NB4 (cell line): ENCODE measurements around the gene ROPN1L.

Experiments
- DNase-seq: peaks from one replicate; pipeline ENCODE4 v3.0.0; 2010; ENCODE audit warnings: low read depth
- H3K4me3 ChIP-seq: one replicate; pipeline ENCODE4 v1.5.1; 2011; ENCODE audit warnings: mild to moderate bottlenecking, low read depth, low read length, moderate library complexity
- MYC ChIP-seq: IDR thresholded peaks from 2 replicates; pipeline ENCODE4 v1.6.1; 2011; ENCODE audit warnings: low read depth, low read length
- POLR2A ChIP-seq: IDR thresholded peaks from 2 replicates; pipeline ENCODE4 v1.6.1; 2011; ENCODE audit warnings: mild to moderate bottlenecking; ENCODE audit not compliant: insufficient read length; ENCODE audit errors: extremely low read depth
- TF ChIP-seq, protein P1 (sequence below): IDR thresholded peaks from 2 replicates; pipeline ENCODE4 v1.6.1; 2011; ENCODE audit warnings: low read depth, low read length
- TF ChIP-seq, protein P2 (sequence below): IDR thresholded peaks from one replicate; pipeline ENCODE4 v1.5.1; 2012; ENCODE audit warnings: low read depth, low read length

Gene ROPN1L

GRCh38 chr5:10421896-10422691 lies 19.6 kb upstream of the ROPN1L start:
- peak; percentile 92 for DNase-seq
- TF ChIP-seq, protein P1, sequence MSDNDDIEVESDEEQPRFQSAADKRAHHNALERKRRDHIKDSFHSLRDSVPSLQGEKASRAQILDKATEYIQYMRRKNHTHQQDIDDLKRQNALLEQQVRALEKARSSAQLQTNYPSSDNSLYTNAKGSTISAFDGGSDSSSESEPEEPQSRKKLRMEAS: peak; percentile 98
- peak; percentile 96 for TF ChIP-seq MYC
- no peak for TF ChIP-seq POLR2A
- peak overlapping the region; percentile 32 for H3K4me3 ChIP-seq

DNA sequence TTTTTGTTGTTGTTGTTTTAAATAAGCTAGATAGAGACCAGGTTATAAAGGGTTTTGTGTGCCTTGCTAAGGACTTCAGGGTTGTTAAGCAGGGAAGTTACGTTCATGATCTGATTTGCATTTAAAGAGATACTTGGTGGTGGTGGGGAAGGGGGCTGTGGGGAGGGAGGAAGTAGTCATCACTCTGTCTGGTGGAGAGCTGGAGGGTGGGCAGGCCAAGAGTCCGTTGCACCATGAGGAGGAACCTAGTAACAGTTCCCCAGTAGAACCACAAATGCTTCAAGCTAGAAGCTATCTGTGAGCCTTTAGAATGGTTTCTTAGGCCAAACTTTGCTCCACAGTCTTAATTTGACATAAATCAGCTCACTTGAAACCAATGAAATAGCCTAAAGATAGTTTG lies 18.7 kb upstream of the ROPN1L start:
- no peak overlapping the region for H3K4me3 ChIP-seq
- DNase-seq: peak; percentile 92
- TF ChIP-seq MYC: peak; percentile 53
- TF ChIP-seq POLR2A: no peak
- TF ChIP-seq, protein P2, sequence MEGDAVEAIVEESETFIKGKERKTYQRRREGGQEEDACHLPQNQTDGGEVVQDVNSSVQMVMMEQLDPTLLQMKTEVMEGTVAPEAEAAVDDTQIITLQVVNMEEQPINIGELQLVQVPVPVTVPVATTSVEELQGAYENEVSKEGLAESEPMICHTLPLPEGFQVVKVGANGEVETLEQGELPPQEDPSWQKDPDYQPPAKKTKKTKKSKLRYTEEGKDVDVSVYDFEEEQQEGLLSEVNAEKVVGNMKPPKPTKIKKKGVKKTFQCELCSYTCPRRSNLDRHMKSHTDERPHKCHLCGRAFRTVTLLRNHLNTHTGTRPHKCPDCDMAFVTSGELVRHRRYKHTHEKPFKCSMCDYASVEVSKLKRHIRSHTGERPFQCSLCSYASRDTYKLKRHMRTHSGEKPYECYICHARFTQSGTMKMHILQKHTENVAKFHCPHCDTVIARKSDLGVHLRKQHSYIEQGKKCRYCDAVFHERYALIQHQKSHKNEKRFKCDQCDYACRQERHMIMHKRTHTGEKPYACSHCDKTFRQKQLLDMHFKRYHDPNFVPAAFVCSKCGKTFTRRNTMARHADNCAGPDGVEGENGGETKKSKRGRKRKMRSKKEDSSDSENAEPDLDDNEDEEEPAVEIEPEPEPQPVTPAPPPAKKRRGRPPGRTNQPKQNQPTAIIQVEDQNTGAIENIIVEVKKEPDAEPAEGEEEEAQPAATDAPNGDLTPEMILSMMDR: no peak
- TF ChIP-seq, protein P1: peak; percentile 51; the same call in 1 of the 2 replicates

GRCh38 chr5:10424124-10424731 lies 17.5 kb upstream of the ROPN1L start:
- no peak overlapping the region for H3K4me3 ChIP-seq
- peak; percentile 79 for DNase-seq
- no peak for TF ChIP-seq MYC
- TF ChIP-seq, protein P2: peak; percentile 65
- TF ChIP-seq, protein P1: no peak
- TF ChIP-seq POLR2A: no peak

DNA sequence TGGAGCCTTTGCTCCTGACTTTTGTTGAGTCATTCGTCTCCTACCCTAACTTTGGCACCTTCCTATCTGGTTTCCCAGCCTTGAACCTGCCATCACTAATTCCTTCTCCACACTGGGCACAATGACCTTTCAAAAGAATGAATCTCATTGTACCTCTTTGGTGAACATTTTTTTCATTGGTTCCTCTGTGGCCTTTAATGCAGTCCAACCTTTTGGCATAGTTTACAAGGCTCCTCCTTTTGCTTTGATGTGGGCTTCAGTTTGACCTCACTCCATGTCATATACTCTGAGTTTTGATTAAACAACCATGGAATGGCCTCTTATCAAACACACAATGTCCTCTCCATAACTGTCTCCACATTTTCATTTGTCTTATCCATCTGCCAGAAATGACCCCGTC lies 14.5 kb upstream of the ROPN1L start:
- DNase-seq: no peak
- H3K4me3 ChIP-seq: no peak overlapping the region
- TF ChIP-seq, protein P2: no peak
- TF ChIP-seq, protein P1: no peak
- TF ChIP-seq POLR2A (no peak), MYC (no peak)

DNA sequence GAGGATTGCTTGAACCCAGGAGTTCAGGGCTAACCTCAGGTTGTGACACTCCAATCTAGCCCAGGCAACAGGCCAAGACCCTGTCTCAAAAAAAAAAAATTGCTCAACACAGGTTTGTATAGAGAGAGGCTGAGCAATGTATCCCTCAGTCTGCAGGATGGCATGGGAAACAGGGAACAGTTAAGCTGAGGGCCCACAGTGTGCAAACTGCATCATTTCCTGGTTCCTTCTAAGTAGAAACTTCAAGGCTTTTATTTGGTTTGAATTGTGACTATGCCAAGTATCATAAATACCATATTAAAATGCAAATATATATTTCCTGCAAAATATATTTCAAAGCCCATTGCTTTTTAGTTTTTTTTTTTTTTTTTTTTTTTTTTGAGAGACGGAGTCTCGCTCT lies 13.7 kb upstream of the ROPN1L start:
- H3K4me3 ChIP-seq: no peak overlapping the region
- TF ChIP-seq MYC: no peak
- TF ChIP-seq, protein P1: no peak
- TF ChIP-seq, protein P2: no peak
- no peak for TF ChIP-seq POLR2A
- no peak for DNase-seq

DNA sequence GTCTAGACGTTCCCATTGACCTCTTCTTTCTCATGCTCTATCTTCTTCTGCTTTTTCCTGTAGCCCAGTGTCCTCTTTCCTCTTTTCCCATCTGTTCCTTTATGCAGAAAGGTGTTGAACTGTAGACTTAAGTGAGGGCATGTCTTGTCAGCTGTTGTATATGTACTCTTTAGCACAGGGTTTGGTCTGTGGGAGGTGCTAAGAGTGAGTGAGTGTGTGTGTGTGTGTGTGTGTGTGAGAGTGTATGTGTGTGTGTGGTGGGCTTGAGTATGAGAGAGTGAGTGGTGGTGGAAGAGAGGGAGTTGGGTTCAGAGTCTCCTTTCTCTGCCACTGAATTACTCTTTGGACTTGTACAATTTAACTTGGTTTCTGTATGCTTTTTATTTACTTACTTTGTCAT lies 10.3 kb upstream of the ROPN1L start:
- no peak for DNase-seq
- H3K4me3 ChIP-seq: no peak overlapping the region
- TF ChIP-seq, protein P1: no peak
- no peak for TF ChIP-seq POLR2A
- TF ChIP-seq, protein P2: no peak
- no peak for TF ChIP-seq MYC
